ENCODE results near the gene GRIP1.

DNA sequence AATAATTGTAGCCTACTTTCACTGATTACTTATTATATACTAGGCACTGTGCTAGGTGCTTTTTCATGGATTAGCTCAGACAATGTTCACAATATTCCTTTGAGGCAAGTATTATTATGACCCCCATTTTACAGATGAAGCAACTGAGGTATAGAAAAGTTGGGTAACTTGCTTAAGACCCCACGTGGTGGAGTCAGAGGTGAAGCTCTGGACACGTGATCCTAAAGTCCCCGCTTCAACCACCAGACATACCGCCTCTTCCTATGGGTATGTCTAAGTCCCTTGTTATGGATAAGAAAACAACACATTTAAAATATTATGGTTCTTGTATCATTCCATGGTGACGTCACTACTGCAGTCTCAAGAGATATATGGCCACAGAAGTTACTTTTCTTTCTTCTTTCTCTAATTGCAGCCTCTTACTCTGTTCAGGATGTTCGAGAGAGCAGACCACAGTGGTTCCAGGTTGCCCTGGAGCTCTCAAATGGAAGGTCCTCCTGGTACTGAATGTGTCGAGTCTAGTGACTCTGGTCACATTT, 218.9 kb downstream of the GRIP1 start:
- TF ChIP-seq, protein P1, sequence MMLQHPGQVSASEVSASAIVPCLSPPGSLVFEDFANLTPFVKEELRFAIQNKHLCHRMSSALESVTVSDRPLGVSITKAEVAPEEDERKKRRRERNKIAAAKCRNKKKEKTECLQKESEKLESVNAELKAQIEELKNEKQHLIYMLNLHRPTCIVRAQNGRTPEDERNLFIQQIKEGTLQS (IDR thresholded peaks at IDR 0.05; ENCODE audit: borderline replicate concordance, extremely low read depth, low read depth, low read length), result no peak
- TF ChIP-seq SP1 (IDR thresholded peaks at IDR 0.05; ENCODE audit: low read depth, low read length) (no peak), ETV6 (conservative IDR thresholded peaks at IDR 0.05 in 1 of 2, IDR thresholded peaks at IDR 0.05 in 1 of 2; ENCODE audit: borderline replicate concordance in 1 of 2, low read depth in 1 of 2) (no peak), YY1 (IDR thresholded peaks at IDR 0.05; ENCODE audit: low read depth, low read length) (no peak), RAD21 (IDR thresholded peaks at IDR 0.05; ENCODE audit: insufficient read depth, low read depth, low read length) (no peak), POLR2A (IDR thresholded peaks at IDR 0.05; ENCODE audit: low read depth, low read length) (no peak)
- TF ChIP-seq, protein P2, sequence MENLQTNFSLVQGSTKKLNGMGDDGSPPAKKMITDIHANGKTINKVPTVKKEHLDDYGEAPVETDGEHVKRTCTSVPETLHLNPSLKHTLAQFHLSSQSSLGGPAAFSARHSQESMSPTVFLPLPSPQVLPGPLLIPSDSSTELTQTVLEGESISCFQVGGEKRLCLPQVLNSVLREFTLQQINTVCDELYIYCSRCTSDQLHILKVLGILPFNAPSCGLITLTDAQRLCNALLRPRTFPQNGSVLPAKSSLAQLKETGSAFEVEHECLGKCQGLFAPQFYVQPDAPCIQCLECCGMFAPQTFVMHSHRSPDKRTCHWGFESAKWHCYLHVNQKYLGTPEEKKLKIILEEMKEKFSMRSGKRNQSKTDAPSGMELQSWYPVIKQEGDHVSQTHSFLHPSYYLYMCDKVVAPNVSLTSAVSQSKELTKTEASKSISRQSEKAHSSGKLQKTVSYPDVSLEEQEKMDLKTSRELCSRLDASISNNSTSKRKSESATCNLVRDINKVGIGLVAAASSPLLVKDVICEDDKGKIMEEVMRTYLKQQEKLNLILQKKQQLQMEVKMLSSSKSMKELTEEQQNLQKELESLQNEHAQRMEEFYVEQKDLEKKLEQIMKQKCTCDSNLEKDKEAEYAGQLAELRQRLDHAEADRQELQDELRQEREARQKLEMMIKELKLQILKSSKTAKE (IDR thresholded peaks at IDR 0.05; ENCODE audit: low read depth, poor library complexity, severe bottlenecking), result no peak
- TF ChIP-seq, protein P3, sequence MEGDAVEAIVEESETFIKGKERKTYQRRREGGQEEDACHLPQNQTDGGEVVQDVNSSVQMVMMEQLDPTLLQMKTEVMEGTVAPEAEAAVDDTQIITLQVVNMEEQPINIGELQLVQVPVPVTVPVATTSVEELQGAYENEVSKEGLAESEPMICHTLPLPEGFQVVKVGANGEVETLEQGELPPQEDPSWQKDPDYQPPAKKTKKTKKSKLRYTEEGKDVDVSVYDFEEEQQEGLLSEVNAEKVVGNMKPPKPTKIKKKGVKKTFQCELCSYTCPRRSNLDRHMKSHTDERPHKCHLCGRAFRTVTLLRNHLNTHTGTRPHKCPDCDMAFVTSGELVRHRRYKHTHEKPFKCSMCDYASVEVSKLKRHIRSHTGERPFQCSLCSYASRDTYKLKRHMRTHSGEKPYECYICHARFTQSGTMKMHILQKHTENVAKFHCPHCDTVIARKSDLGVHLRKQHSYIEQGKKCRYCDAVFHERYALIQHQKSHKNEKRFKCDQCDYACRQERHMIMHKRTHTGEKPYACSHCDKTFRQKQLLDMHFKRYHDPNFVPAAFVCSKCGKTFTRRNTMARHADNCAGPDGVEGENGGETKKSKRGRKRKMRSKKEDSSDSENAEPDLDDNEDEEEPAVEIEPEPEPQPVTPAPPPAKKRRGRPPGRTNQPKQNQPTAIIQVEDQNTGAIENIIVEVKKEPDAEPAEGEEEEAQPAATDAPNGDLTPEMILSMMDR (IDR thresholded peaks at IDR 0.05 in 2 of 3, conservative IDR thresholded peaks at IDR 0.05 in 1 of 3; ENCODE audit: control insufficient read depth in 2 of 3, extremely low read depth in 1 of 3, insufficient read depth in 1 of 3, low read depth in 3 of 3, low read length in 3 of 3), result no peak

Measured in GM12878 (cell line).